Fibroblast of villous mesenchyme (primary cell): ENCODE results near the gene TAPT1. TPM values are rescaled to one million over a fixed set of nuclear protein-coding genes. Genes with fewer than 3 reads are reported as not detected.

ENCODE experiments used
- DNase-seq: peaks from one replicate; pipeline ENCODE4 v3.0.0-alpha.2; 2010; ENCODE audit warnings: low read depth
- H3K4me3 ChIP-seq: 2 replicates; pipeline ENCODE4 v1.5.1; 2011; ENCODE audit warnings: low read depth, mild to moderate bottlenecking, low read length
- CTCF ChIP-seq: IDR thresholded peaks from 2 replicates; pipeline ENCODE4 v1.5.1; 2012; ENCODE audit warnings: low read depth, mild to moderate bottlenecking, low read length; ENCODE audit not compliant: insufficient read depth
- total RNA-seq: library from RNA; depleted of rRNA; stranded (reverse); fragments of >200 nt; gene quantifications from 2 replicates; pipeline ENCODE4 v1.2.3, GENCODE V29; 2012

The TAPT1 gene
- total RNA-seq, 1 donor, result 28.5 TPM

- no peak for TF ChIP-seq CTCF
- no peak for DNase-seq
- no peak overlapping the region for H3K4me3 ChIP-seq
Observed at GRCh38 chr4:16248605-16249004, 22.3 kb upstream of the TAPT1 start.

- no peak overlapping the region for H3K4me3 ChIP-seq
- TF ChIP-seq CTCF, result no peak
- no peak for DNase-seq
Observed at GRCh38 chr4:16245241-16245640, 19.0 kb upstream of the TAPT1 start.

GRCh38 chr4:16243285-16243684, 17.0 kb upstream of the TAPT1 start:
- TF ChIP-seq CTCF, result no peak
- H3K4me3 ChIP-seq, result no peak overlapping the region
- DNase-seq, result no peak

- H3K4me3 ChIP-seq, result no peak overlapping the region
- DNase-seq, result no peak
- no peak for TF ChIP-seq CTCF
Observed at GRCh38 chr4:16240300-16240699, 14.0 kb upstream of the TAPT1 start.

DNA sequence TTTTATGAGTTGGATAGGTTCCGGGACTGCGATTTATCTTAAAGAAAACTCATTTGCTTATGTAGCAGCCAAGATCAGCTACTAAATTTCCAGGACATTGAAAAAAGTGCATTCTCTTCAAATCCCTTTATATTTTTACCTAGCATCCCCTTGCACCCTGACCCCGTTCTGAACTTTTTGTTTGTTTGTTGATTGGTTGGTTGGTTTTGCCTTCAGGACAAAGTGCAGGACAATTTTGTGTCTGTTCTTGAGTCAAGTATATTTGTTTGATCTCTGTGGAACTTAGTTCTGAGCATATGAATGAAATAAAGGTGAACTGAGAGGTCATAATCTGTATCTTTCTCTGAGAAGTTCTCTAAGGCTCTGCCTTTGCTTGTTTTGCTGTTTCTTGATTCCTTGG, 12.8 kb upstream of the TAPT1 start:
- no peak for DNase-seq
- TF ChIP-seq CTCF, result no peak
- H3K4me3 ChIP-seq, result no peak overlapping the region

GRCh38 chr4:16238327-16238726, 12.1 kb upstream of the TAPT1 start:
- no peak for TF ChIP-seq CTCF
- no peak overlapping the region for H3K4me3 ChIP-seq
- DNase-seq, result no peak

DNA sequence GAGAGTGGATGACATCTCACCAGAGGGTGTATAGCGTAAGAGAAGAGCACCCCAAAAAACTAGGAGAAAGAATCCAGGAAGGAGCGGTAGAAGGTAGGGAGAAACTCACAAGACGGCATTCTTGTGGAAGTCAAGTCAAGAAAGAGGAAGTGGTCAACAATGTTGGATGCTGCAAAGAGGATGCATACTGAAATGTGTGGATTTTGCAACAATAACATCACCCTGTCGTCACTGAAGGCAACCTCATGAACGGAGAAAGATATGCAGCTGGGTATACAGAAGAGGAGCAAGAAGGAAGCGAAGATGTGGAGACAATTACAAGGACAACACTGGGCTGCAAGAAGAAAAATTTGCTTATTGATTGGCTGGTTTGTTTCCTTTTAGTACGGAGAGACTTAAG, 11.4 kb upstream of the TAPT1 start:
- H3K4me3 ChIP-seq, result no peak overlapping the region
- TF ChIP-seq CTCF, result no peak
- no peak for DNase-seq
